Sigmoid colon (tissue), 7 donors: ENCODE results near the gene TCP1. TPM values are rescaled to one million over a fixed set of nuclear protein-coding genes. Genes with fewer than 3 reads are reported as not detected.
A peak's percentile ranks its signal among the peaks of the same experiment; 100 is the strongest.

Source experiments
- DNase-seq: peaks from one replicate; pipeline ENCODE4 v3.0.0-alpha.2; 2019
- H3K27ac ChIP-seq, 4 donors: fragments of 200-600 bp; sonication (generic); one replicate each; pipeline ENCODE4 v1.5.1; 2016 to 2019; ENCODE audit warnings: mild to moderate bottlenecking in 1 of 4
- H3K27me3 ChIP-seq, 3 donors: fragments of 200-600 bp; sonication (generic); one replicate each; pipeline ENCODE4 v1.5.1; 2019; ENCODE audit warnings: mild to moderate bottlenecking in 1 of 3
- H3K36me3 ChIP-seq, 4 donors: fragments of 200-600 bp; sonication (generic); one replicate each; pipeline ENCODE4 v1.5.1; 2016 to 2019
- H3K4me1 ChIP-seq, 4 donors: fragments of 200-600 bp; sonication (generic); one replicate each; pipeline ENCODE4 v1.5.1; 2017 to 2019
- H3K4me3 ChIP-seq, 4 donors: fragments of 200-600 bp; sonication (generic); one replicate each; pipeline ENCODE4 v1.5.1; 2017 to 2019; ENCODE audit warnings: mild to moderate bottlenecking in 2 of 4, moderate library complexity in 1 of 4
- H3K9me3 ChIP-seq, 4 donors: fragments of 200-600 bp in 3 of 4; sonication (generic) in 3 of 4; one replicate each; pipeline versions ENCODE4 v1.5.1 to v1.6.1; 2013 to 2019
- CTCF ChIP-seq, 4 experiments: fragments of 450-650 bp in 3 of 4; fragments of 200-600 bp in 1 of 4; IDR thresholded peaks; one replicate each; pipeline ENCODE4 v1.5.1; 2016 to 2019; ENCODE audit warnings: antibody characterized with exemption in 4 of 4, mild to moderate bottlenecking in 3 of 4, moderate library complexity in 2 of 4
- EP300 ChIP-seq, 4 donors: sonication (generic); formaldehyde crosslinking; IDR thresholded peaks; one replicate each; pipeline ENCODE4 v1.6.1; 2017; ENCODE audit warnings: antibody characterized with exemption in 4 of 4
- POLR2A ChIP-seq, 2 donors: fragments of 450-650 bp; IDR thresholded peaks; one replicate each; pipeline ENCODE4 v1.6.1; 2016; ENCODE audit warnings: antibody characterized with exemption in 2 of 2, mild to moderate bottlenecking in 2 of 2, moderate library complexity in 2 of 2
- POLR2AphosphoS5 ChIP-seq, 4 donors: sonication (generic); formaldehyde crosslinking; IDR thresholded peaks; one replicate each; pipeline ENCODE4 v1.6.1; 2017; ENCODE audit warnings: antibody characterized with exemption in 4 of 4
- WGBS, 2 donors: extraction: QIAGEN DNeasy Blood & Tissue Kit; methylation state at CpG; one replicate each; pipeline ENCODE4 v1.1.7; 2013; 5-methylcytosine and 5-hydroxymethylcytosine counted together
- intact Hi-C: fragments of 100-400 bp; cut with DNase I; formaldehyde crosslinking; loops from one replicate; pipeline ENCODE4 v1.15.1; 2023
- polyA plus RNA-seq, 3 donors: library from polyadenylated mRNA; stranded (reverse); fragments of 200-250 nt; gene quantifications; one replicate each; pipeline ENCODE4 v1.2.3, GENCODE V29; 2013
- total RNA-seq, 4 donors: library from RNA; depleted of rRNA; stranded (reverse); fragments of >200 nt; gene quantifications; one replicate each; pipeline ENCODE4 v1.1.0, GENCODE V29; 2016
- donor health status: healthy with polysubstance abuse.
- donor health status: Bipolar disorder and iron deficiency.
- donor health status: healthy.

Gene TCP1
- total and polyA plus RNA-seq, 7 donors: 88.9 to 130 (median 119) TPM

GRCh38 chr6:159788276-159788675 is 1.1 kb downstream of the TCP1 start:
- Histone ChIP-seq H3K36me3 (peaks cover 21 to 56% (median 27%) of the 10 kb centered on the region in 4 donors), H3K27me3 (no peaks in the 10 kb centered on the region), H3K4me1 (peaks cover 0 to 62% (median 42%) of the 10 kb centered on the region in 4 donors), H3K27ac (peak overlapping the region; percentile 96 to 99 (median 98)), H3K4me3 (peak overlapping the region; percentile 86 to 97 (median 96)), H3K9me3 (no peaks in the 10 kb centered on the region)
- intact Hi-C loops: loop anchor here (2.0 to 5.0 kb wide), 2 partner anchors 25 to 36 kb away; partner anchors contain the start of gene ACAT2
- no peak for DNase-seq
- no peak for TF ChIP-seq CTCF (IDR thresholded peaks at IDR 0.05)
- TF ChIP-seq POLR2A (IDR thresholded peaks at IDR 0.05): no peak
- no peak for TF ChIP-seq POLR2AphosphoS5 (IDR thresholded peaks at IDR 0.05)
- whole genome bisulfite sequencing, 2 donors: 14 to 39% methylated on average over 15 of the region's 15 CpGs

DNA sequence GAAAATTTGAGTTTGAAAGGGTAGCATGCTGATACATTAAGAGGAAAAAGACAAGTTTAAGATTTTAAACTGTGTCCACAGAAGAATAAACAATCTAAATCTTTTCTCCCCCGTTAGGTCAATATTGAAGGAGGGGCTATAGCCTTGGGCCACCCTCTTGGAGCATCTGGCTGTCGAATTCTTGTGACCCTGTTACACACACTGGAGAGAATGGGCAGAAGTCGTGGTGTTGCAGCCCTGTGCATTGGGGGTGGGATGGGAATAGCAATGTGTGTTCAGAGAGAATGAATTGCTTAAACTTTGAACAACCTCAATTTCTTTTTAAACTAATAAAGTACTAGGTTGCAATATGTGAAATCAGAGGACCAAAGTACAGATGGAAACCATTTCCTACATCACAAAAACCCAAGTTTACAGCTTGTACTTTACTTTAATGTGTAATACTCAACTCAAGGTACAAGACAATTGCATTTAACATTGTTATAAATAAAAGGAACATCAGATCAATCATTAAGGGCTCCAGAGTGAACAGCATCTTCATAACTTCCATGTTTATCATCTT is 10.8 kb downstream of the TCP1 start:
- 71 to 72% methylated on average over 3 of the region's 3 CpGs for WGBS, 2 donors
- no peak overlapping the region for H3K4me3 ChIP-seq
- no peaks in the 10 kb centered on the region for H3K9me3 ChIP-seq
- intact Hi-C loops: no loop called here
- no peaks in the 10 kb centered on the region for H3K27me3 ChIP-seq
- no peak for DNase-seq
- peaks cover 25 to 92% (median 48%) of the 10 kb centered on the region in 4 donors for H3K36me3 ChIP-seq
- no peak overlapping the region for H3K27ac ChIP-seq
- no peaks in the 10 kb centered on the region for H3K4me1 ChIP-seq
- TF ChIP-seq POLR2A (IDR thresholded peaks at IDR 0.05): no peak
- TF ChIP-seq EP300 (IDR thresholded peaks at IDR 0.05): no peak
- no peak for TF ChIP-seq CTCF (IDR thresholded peaks at IDR 0.05)
- TF ChIP-seq POLR2AphosphoS5 (IDR thresholded peaks at IDR 0.05): no peak

DNA sequence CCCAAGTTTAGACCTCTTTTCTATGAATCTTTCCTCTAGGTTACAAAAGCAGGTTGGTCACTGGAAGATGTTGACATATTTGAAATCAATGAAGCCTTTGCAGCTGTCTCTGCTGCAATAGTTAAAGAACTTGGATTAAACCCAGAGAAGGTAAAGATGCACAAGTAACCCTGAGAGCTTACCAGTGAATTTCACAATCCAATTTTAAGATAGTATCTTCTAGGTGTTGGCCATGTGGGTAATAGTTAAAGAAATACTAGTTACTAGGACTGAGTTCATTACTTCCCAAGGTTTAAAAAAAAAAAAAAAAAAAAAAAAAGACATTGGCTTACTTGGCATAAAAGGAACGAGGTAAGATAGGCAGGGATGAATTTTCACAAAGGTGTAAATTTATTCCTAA is 11.3 kb downstream of the TCP1 start:
- 52 to 73% methylated on average over 1 of the region's 1 CpG for WGBS, 2 donors
- TF ChIP-seq POLR2A (IDR thresholded peaks at IDR 0.05) (no peak), CTCF (IDR thresholded peaks at IDR 0.05) (no peak), EP300 (IDR thresholded peaks at IDR 0.05) (no peak), POLR2AphosphoS5 (IDR thresholded peaks at IDR 0.05) (no peak)
- intact Hi-C loops: no loop called here

GRCh38 chr6:159777240-159777904 is 12.0 kb downstream of the TCP1 start:
- DNase-seq: no peak
- no peak for TF ChIP-seq CTCF (IDR thresholded peaks at IDR 0.05)
- no peak for TF ChIP-seq POLR2AphosphoS5 (IDR thresholded peaks at IDR 0.05)
- TF ChIP-seq POLR2A (IDR thresholded peaks at IDR 0.05): no peak
- TF ChIP-seq EP300 (IDR thresholded peaks at IDR 0.05): no peak
- Histone ChIP-seq H3K36me3 (peaks cover 17 to 80% (median 37%) of the 10 kb centered on the region in 4 donors), H3K27ac (no peak overlapping the region), H3K27me3 (no peaks in the 10 kb centered on the region), H3K9me3 (no peaks in the 10 kb centered on the region), H3K4me3 (no peak overlapping the region), H3K4me1 (no peaks in the 10 kb centered on the region)
- intact Hi-C loops: no loop called here
- 31 to 63% methylated on average over 7 of the region's 7 CpGs for WGBS, 2 donors

More for the DNA sequence above, 11.3 kb downstream of the TCP1 start:
- Histone ChIP-seq H3K27ac (no peak overlapping the region), H3K4me3 (no peak overlapping the region), H3K4me1 (no peaks in the 10 kb centered on the region), H3K36me3 (peaks cover 25 to 87% (median 44%) of the 10 kb centered on the region in 4 donors), H3K9me3 (no peaks in the 10 kb centered on the region), H3K27me3 (no peaks in the 10 kb centered on the region)
- DNase-seq: no peak
